ENCODE measurements around the gene OSBPL1A.

- TF ChIP-seq CTCF (IDR thresholded peaks at IDR 0.05; ENCODE audit: insufficient read depth, low read length) (no peak), SPI1 (IDR thresholded peaks at IDR 0.05; ENCODE audit: borderline replicate concordance, low read depth) (peak; percentile 65), GABPA (IDR thresholded peaks at IDR 0.05; ENCODE audit: low read depth) (no peak), REST (IDR thresholded peaks at IDR 0.05; ENCODE audit: insufficient replicate concordance, low read depth) (no peak), POLR2AphosphoS5 (IDR thresholded peaks at IDR 0.05; ENCODE audit: low read depth) (no peak)
Measured at GRCh38 chr18:24395049-24395795, 2.4 kb downstream of the OSBPL1A start.

Data from HL-60 (cell line).